Left ventricle myocardium inferior (tissue), 1 donor: ENCODE data around the gene CCDC152. TPM values are rescaled to one million over a fixed set of nuclear protein-coding genes. Genes with fewer than 3 reads are reported as not detected.

ENCODE experiments used
- DNase-seq: peaks from one replicate; pipeline ENCODE4 v3.0.0-alpha.2; 2020
- H3K27ac ChIP-seq: fragments of 200-600 bp; replicated peaks from 2 replicates; pipeline ENCODE4 v1.8.0; 2021
- H3K27me3 ChIP-seq: fragments of 200-600 bp; 2 replicates; pipeline ENCODE4 v1.8.0; 2021; ENCODE audit warnings: low read depth
- H3K36me3 ChIP-seq: fragments of 200-600 bp; 2 replicates; pipeline ENCODE4 v1.8.0; 2021
- H3K4me1 ChIP-seq: fragments of 200-600 bp; 2 replicates; pipeline ENCODE4 v1.8.0; 2021
- H3K4me3 ChIP-seq: fragments of 200-600 bp; 2 replicates; pipeline ENCODE4 v1.8.0; 2021; ENCODE audit warnings: mild to moderate bottlenecking, moderate library complexity
- H3K9me3 ChIP-seq: fragments of 200-600 bp; replicated peaks from 2 replicates; pipeline ENCODE4 v1.8.0; 2021
- intact Hi-C: fragments of 100-400 bp; cut with micrococcal nuclease; formaldehyde crosslinking; loops from one replicate; pipeline ENCODE4 v1.11.0; 2022
- total RNA-seq: library from RNA; stranded (reverse); fragmentation: NEBNext Ultra II Directional; extraction: Animal tissue kit (Norgen Biotek cat#: 25700); gene quantifications from one replicate; pipeline ENCODE4 v1.2.1, GENCODE V29; 2021
- TF ChIP-seq, protein P1 (sequence below): fragments of 200-600 bp; IDR thresholded peaks from 2 replicates; pipeline ENCODE4 v1.8.0; 2021; ENCODE audit warnings: antibody characterized with exemption, mild to moderate bottlenecking, borderline replicate concordance
- donor health status: DM: no; HTN: yes; CAD: no; lungs with severe emphysema.

CCDC152 gene
- total RNA-seq, 1 donor from 2014 or later: 0.80 TPM

DNA sequence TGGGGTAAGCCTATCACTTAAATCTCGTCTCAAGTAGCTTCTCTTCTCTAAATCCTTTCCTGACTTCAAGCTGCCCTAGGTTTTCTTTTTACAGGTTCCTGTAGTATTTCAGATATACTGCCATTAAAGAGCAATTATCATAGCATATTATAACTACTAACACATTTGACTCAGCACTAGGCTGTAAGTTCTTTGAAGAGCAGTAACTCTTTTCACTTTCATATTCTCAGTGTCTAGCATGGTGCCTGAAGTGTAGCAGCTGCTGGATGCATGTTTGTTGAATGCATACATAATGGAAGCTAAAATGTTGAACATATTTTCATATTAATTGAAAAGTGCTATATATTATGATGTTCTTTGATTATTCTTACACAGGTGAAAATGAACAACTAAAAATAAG is 22.5 kb downstream of the CCDC152 start:
- Histone ChIP-seq H3K27ac (no peak overlapping the region), H3K27me3 (no peaks in the 10 kb centered on the region), H3K9me3 (no peaks in the 10 kb centered on the region), H3K4me3 (no peak overlapping the region), H3K36me3 (no peaks in the 10 kb centered on the region), H3K4me1 (no peaks in the 10 kb centered on the region)
- TF ChIP-seq, protein P1, sequence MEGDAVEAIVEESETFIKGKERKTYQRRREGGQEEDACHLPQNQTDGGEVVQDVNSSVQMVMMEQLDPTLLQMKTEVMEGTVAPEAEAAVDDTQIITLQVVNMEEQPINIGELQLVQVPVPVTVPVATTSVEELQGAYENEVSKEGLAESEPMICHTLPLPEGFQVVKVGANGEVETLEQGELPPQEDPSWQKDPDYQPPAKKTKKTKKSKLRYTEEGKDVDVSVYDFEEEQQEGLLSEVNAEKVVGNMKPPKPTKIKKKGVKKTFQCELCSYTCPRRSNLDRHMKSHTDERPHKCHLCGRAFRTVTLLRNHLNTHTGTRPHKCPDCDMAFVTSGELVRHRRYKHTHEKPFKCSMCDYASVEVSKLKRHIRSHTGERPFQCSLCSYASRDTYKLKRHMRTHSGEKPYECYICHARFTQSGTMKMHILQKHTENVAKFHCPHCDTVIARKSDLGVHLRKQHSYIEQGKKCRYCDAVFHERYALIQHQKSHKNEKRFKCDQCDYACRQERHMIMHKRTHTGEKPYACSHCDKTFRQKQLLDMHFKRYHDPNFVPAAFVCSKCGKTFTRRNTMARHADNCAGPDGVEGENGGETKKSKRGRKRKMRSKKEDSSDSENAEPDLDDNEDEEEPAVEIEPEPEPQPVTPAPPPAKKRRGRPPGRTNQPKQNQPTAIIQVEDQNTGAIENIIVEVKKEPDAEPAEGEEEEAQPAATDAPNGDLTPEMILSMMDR: no peak
- DNase-seq: no peak
- intact Hi-C loops: no loop called here

DNA sequence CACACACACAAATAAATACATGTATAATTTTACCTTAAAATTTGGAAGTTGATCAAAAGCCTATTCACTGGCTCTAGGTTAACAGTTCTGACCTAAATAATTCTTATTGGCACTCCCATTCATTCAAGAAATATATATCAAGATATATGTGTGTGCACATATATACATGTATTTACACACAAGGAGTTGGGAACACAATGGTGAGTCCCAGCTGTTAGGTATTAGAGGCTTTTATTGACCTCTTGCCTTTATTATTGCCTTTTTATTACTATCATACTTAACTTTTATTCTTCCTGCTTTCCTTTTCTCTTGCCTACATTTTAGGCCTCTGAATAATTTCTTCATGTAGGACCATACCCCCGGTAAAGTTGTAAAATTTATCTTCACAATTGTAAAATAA is 25.0 kb downstream of the CCDC152 start:
- TF ChIP-seq, protein P1: no peak
- H3K9me3 ChIP-seq: peaks cover 24% of the 10 kb centered on the region
- no peaks in the 10 kb centered on the region for H3K36me3 ChIP-seq
- H3K4me3 ChIP-seq: no peak overlapping the region
- no peaks in the 10 kb centered on the region for H3K27me3 ChIP-seq
- intact Hi-C loops: no loop called here
- H3K27ac ChIP-seq: no peak overlapping the region
- no peak for DNase-seq
- no peaks in the 10 kb centered on the region for H3K4me1 ChIP-seq

DNA sequence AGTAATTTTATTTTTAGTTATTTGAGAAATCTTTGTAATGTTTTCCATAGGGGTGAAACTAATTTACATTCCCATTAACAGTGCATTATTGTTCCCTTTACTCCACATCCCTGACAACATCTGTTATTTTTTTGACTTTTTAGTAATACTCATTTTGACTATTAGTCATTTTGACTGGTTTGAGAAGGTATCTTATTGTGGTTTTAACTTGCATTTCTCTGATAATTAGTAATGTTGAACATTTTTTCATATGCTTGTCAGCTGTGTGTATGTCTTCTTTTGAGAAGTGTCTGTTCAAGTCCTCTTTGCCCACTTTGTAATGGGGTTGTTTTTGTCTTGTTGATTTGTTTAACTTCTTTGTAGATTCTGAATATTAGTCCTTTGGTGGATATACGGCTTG is 27.5 kb downstream of the CCDC152 start:
- Histone ChIP-seq H3K36me3 (no peaks in the 10 kb centered on the region), H3K27ac (no peak overlapping the region), H3K27me3 (no peaks in the 10 kb centered on the region), H3K4me3 (no peak overlapping the region), H3K4me1 (no peaks in the 10 kb centered on the region), H3K9me3 (peaks cover 50% of the 10 kb centered on the region)
- no peak for DNase-seq
- TF ChIP-seq, protein P1: no peak
- intact Hi-C loops: no loop called here

DNA sequence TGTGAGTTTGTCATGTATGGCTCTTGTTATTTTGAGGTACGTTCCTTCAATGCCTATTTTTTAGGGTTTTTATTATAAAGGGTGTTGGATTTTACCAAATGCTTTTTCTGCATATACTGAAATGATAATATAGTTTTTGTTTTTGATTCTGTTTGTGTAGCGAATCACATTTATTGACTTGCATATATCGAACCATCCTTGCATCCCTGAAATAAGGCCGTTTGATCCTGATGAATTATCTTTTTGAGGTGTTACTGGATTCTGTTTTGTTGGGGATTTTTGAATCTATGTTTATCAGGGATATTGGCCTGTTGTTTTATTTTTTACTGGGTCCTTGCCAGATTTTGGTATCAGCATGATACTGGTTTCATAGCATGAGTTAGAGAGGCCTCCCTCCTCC is 29.1 kb downstream of the CCDC152 start:
- Histone ChIP-seq H3K4me3 (no peak overlapping the region), H3K27me3 (no peaks in the 10 kb centered on the region), H3K4me1 (no peaks in the 10 kb centered on the region), H3K36me3 (no peaks in the 10 kb centered on the region), H3K9me3 (peaks cover 52% of the 10 kb centered on the region), H3K27ac (no peak overlapping the region)
- intact Hi-C loops: no loop called here
- no peak for DNase-seq
- TF ChIP-seq, protein P1: no peak

DNA sequence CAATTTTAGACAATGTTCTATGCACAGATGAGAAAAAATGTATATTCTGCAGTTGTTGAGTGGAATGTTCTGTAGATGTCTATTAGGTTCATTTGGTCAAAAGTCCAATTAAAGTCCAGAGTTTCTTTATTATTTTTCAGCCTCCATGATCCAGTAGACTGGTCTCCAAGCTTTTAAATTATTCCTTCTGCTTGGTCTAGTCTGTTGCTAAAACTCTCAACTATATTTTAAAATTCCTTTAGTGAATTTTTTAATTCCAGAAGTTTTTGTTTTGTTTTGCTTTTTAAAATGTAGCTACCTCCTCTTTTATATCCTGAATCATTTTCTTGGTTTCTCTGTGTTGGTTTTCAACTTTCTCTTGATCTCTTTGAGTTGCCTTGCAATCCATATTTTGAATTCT is 30.5 kb downstream of the CCDC152 start:
- TF ChIP-seq, protein P1: no peak
- intact Hi-C loops: no loop called here
- no peaks in the 10 kb centered on the region for H3K4me1 ChIP-seq
- H3K27ac ChIP-seq: no peak overlapping the region
- no peak for DNase-seq
- no peaks in the 10 kb centered on the region for H3K36me3 ChIP-seq
- peaks cover 52% of the 10 kb centered on the region for H3K9me3 ChIP-seq
- H3K27me3 ChIP-seq: no peaks in the 10 kb centered on the region
- H3K4me3 ChIP-seq: no peak overlapping the region

DNA sequence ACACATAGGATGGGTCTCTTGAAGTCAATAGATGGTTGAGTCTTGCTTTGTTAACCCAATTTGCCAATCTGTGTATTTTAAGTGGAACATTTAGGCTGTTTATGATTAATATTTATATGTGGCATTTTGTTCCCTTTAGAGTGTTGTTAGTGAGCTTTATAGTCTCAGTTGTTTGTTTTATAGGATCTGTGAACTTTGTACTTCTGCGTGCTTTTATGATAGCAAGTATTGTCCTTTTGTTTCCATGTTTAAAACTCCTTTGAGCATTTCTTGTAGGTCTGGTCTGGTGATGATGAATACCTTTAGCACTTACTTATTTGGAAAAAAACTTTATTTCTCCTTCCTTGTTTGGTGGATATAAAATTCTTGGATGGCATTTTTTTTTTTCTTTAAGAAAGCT is 31.2 kb downstream of the CCDC152 start:
- no peak overlapping the region for H3K27ac ChIP-seq
- peaks cover 52% of the 10 kb centered on the region for H3K9me3 ChIP-seq
- H3K36me3 ChIP-seq: no peaks in the 10 kb centered on the region
- TF ChIP-seq, protein P1: no peak
- DNase-seq: no peak
- H3K4me3 ChIP-seq: no peak overlapping the region
- intact Hi-C loops: no loop called here
- H3K4me1 ChIP-seq: no peaks in the 10 kb centered on the region
- no peaks in the 10 kb centered on the region for H3K27me3 ChIP-seq
